HepG2 (cell line): Measurements from ENCODE around the gene ZNF282. TPM values are rescaled to one million over a fixed set of nuclear protein-coding genes. Genes with fewer than 3 reads are reported as not detected.

Source experiments
- ATF6 ChIP-seq: sonication (generic); formaldehyde crosslinking; conservative IDR thresholded peaks from 2 replicates; pipeline ENCODE4 v1.4.0; 2020; ENCODE audit warnings: missing genetic modification reagents
- DRAP1 ChIP-seq: IDR thresholded peaks from 2 replicates; pipeline ENCODE4 v1.6.1; 2016; ENCODE audit warnings: missing genetic modification reagents, missing compliant biosample characterization
- HES4 ChIP-seq: sonication (generic); formaldehyde crosslinking; IDR thresholded peaks from 2 replicates; pipeline ENCODE4 v1.9.0; 2021; ENCODE audit warnings: mild to moderate bottlenecking, missing genetic modification reagents, borderline replicate concordance
- KLF6 ChIP-seq: IDR thresholded peaks from 2 replicates; pipeline ENCODE4 v1.8.0; 2016; ENCODE audit warnings: missing biosample characterization, missing genetic modification reagents
- LBX2 ChIP-seq: sonication (generic); formaldehyde crosslinking; IDR thresholded peaks from 2 replicates; pipeline ENCODE4 v1.5.0; 2020; ENCODE audit warnings: missing genetic modification reagents, mild to moderate bottlenecking, borderline replicate concordance
- NR1H2 ChIP-seq: sonication (generic); formaldehyde crosslinking; IDR thresholded peaks from 2 replicates; pipeline ENCODE4 v1.8.1; 2022; ENCODE audit warnings: low read depth, missing genetic modification reagents, borderline replicate concordance
- TAF1 ChIP-seq: sonication (generic); formaldehyde crosslinking; IDR thresholded peaks from 2 replicates; pipeline ENCODE4 v1.4.0; 2020; ENCODE audit warnings: missing genetic modification reagents
- TFDP1 ChIP-seq: IDR thresholded peaks from 2 replicates; pipeline ENCODE4 v1.6.1; 2016; ENCODE audit warnings: missing compliant biosample characterization, missing genetic modification reagents, borderline replicate concordance
- U2AF1 ChIP-seq: fragments of 200-400 bp; formaldehyde crosslinking; optimal IDR thresholded peaks from 2 replicates; pipeline ENCODE3; 2017; ENCODE audit warnings: mild to moderate bottlenecking, low read depth, low read length
- ZNF552 ChIP-seq: sonication (generic); formaldehyde crosslinking; IDR thresholded peaks from 2 replicates; pipeline ENCODE4 v1.9.0; 2022; ENCODE audit warnings: missing genetic modification reagents, mild to moderate bottlenecking, borderline replicate concordance
- ZNF644 ChIP-seq: IDR thresholded peaks from 2 replicates; pipeline ENCODE4 v1.6.1; 2016; ENCODE audit warnings: low read depth
- ZNF672 ChIP-seq: sonication (generic); formaldehyde crosslinking; IDR thresholded peaks from 2 replicates; pipeline ENCODE4 v1.8.1; 2022; ENCODE audit warnings: missing genetic modification reagents
- ZNF709 ChIP-seq: sonication (generic); formaldehyde crosslinking; IDR thresholded peaks from 2 replicates; pipeline ENCODE4 v1.5.0; 2020; ENCODE audit warnings: mild to moderate bottlenecking, missing genetic modification reagents
- ZNF782 ChIP-seq: sonication (generic); formaldehyde crosslinking; IDR thresholded peaks from 2 replicates; pipeline ENCODE4 v1.4.0; 2020; ENCODE audit warnings: missing genetic modification reagents, mild to moderate bottlenecking, borderline replicate concordance
- ZUFSP ChIP-seq: sonication (generic); formaldehyde crosslinking; IDR thresholded peaks from 2 replicates; pipeline ENCODE4 v1.9.0; 2021; ENCODE audit warnings: missing genetic modification reagents, mild to moderate bottlenecking, borderline replicate concordance
- polyA plus RNA-seq, 8 experiments: library from polyadenylated mRNA; depleted of rRNA in 3 of 8; stranded (reverse) in 7 of 8; unstranded in 1 of 8; fragments of >200 nt; fragmentation: Illumina TruSeq in 4 of 8; extraction: Trizol in 4 of 8; gene quantifications; 2 replicates each; pipeline versions ENCODE4 v1.2.1 to v1.2.3, GENCODE V29; 2011 to 2016; ENCODE audit warnings: low read depth in 4 of 8, missing spikeins in 1 of 8, mixed read lengths in 1 of 8; ENCODE audit not compliant: insufficient read depth in 1 of 8
- total RNA-seq, 5 experiments: library from RNA; depleted of rRNA; stranded (reverse); fragments of >200 nt; fragmentation: Illumina TruSeq; extraction: Trizol; gene quantifications; 2 replicates each; pipeline ENCODE4 v1.2.3, GENCODE V29; 2016; ENCODE audit warnings: low read depth in 1 of 5
- TF ChIP-seq, protein P1 (sequence below): sonication (generic); formaldehyde crosslinking; IDR thresholded peaks from 2 replicates; pipeline ENCODE4 v1.8.1; 2023; ENCODE audit warnings: mild to moderate bottlenecking, inconsistent platforms, moderate library complexity, missing genetic modification reagents, borderline replicate concordance
- TF ChIP-seq, protein P2 (sequence below): sonication (generic); formaldehyde crosslinking; IDR thresholded peaks from 2 replicates; pipeline ENCODE4 v1.4.0; 2020; ENCODE audit warnings: missing genetic modification reagents, borderline replicate concordance

ZNF282 gene
- total and polyA plus RNA-seq, 2 of the 13 experiments (the other 11 are each of a cell fraction or from before 2014, with no cell fraction given): 9.1 to 20.9 TPM

- TF ChIP-seq, protein P1, sequence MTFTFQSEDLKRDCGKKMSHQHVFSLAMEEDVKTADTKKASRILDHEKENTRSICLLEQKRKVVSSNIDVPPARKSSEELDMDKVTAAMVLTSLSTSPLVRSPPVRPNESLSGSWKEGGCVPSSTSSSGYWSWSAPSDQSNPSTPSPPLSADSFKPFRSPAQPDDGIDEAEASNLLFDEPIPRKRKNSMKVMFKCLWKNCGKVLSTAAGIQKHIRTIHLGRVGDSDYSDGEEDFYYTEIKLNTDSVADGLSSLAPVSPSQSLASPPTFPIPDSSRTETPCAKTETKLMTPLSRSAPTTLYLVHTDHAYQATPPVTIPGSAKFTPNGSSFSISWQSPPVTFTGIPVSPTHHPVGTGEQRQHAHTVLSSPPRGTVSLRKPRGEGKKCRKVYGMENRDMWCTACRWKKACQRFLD (CRISPR knock-in tag): peak; percentile 41; the same call in 1 of the 2 replicates
- TF ChIP-seq ATF6 (CRISPR knock-in tag) (0 out of 2 replicates have a peak, but pooled peaks have one; percentile 48), HES4 (CRISPR knock-in tag) (peak; percentile 98), ZNF672 (CRISPR knock-in tag) (peak; percentile 83; the same call in 1 of the 2 replicates), KLF6 (CRISPR knock-in tag) (peak; percentile 95; the same call in 1 of the 2 replicates), ZNF782 (peak; percentile 95; the same call in 1 of the 2 replicates), ZNF709 (CRISPR knock-in tag) (peak; percentile 80), LBX2 (peak; percentile 61; the same call in 1 of the 2 replicates), ZUFSP (CRISPR knock-in tag) (no peak), NR1H2 (no peak; the same call in 1 of the 2 replicates), DRAP1 (CRISPR knock-in tag) (no peak), ZNF552 (CRISPR knock-in tag) (peak; percentile 92; the same call in 1 of the 2 replicates), U2AF1 (no peak), TAF1 (peak; percentile 40), TFDP1 (peak; percentile 94; the same call in 1 of the 2 replicates), ZNF644 (CRISPR knock-in tag) (no peak)
- TF ChIP-seq, protein P2, sequence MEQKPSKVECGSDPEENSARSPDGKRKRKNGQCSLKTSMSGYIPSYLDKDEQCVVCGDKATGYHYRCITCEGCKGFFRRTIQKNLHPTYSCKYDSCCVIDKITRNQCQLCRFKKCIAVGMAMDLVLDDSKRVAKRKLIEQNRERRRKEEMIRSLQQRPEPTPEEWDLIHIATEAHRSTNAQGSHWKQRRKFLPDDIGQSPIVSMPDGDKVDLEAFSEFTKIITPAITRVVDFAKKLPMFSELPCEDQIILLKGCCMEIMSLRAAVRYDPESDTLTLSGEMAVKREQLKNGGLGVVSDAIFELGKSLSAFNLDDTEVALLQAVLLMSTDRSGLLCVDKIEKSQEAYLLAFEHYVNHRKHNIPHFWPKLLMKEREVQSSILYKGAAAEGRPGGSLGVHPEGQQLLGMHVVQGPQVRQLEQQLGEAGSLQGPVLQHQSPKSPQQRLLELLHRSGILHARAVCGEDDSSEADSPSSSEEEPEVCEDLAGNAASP (CRISPR knock-in tag): no peak
Measured at GRCh38 chr7:149261829-149262617, 66.7 kb downstream of the ZNF282 start, which contains the start of gene ZNF783 (continued).
